Ishikawa (cell line): ENCODE results near the gene CDK19.

Source experiments
- CEBPB ChIP-seq: IDR thresholded peaks from 2 replicates; pipeline ENCODE4 v1.6.1; 2012
- CREB1 ChIP-seq: IDR thresholded peaks from 2 replicates; pipeline ENCODE4 v1.6.1; 2012; ENCODE audit warnings: low read depth
- EP300 ChIP-seq: IDR thresholded peaks from 2 replicates; pipeline ENCODE4 v1.6.1; 2012; ENCODE audit warnings: borderline replicate concordance
- FOXM1 ChIP-seq: IDR thresholded peaks from 2 replicates; pipeline ENCODE4 v1.6.1; 2012; ENCODE audit warnings: low read depth, borderline replicate concordance
- MAX ChIP-seq: IDR thresholded peaks from 2 replicates; pipeline ENCODE4 v1.6.1; 2012
- RAD21 ChIP-seq: IDR thresholded peaks from 2 replicates; pipeline ENCODE4 v1.6.1; 2012; ENCODE audit warnings: low read depth
- REST ChIP-seq: IDR thresholded peaks from 2 replicates; pipeline ENCODE4 v1.6.1; 2012; ENCODE audit warnings: low read depth, mild to moderate bottlenecking
- TCF12 ChIP-seq: IDR thresholded peaks from 2 replicates; pipeline ENCODE4 v1.6.1; 2012; ENCODE audit warnings: low read depth
- USF1 ChIP-seq: IDR thresholded peaks from 2 replicates; pipeline ENCODE4 v1.6.1; 2012
- YY1 ChIP-seq: IDR thresholded peaks from 2 replicates; pipeline ENCODE4 v1.6.1; 2012; ENCODE audit warnings: low read depth

GRCh38 chr6:110656492-110656891 is 158.8 kb downstream of the CDK19 start:
- TF ChIP-seq EP300: no peak
- no peak for TF ChIP-seq RAD21
- no peak for TF ChIP-seq USF1
- TF ChIP-seq TCF12: no peak
- TF ChIP-seq CREB1: no peak
- no peak for TF ChIP-seq YY1
- no peak for TF ChIP-seq MAX
- TF ChIP-seq FOXM1: no peak
- TF ChIP-seq REST: no peak
- TF ChIP-seq CEBPB: no peak
